Glomerular visceral epithelial cell (primary cell): ENCODE measurements around the gene RCOR3.
"Not testable (repeated sequence)": the region's sequence is repeated elsewhere in the genome, so short reads cannot be mapped to it uniquely, and the experiment has no call there.

Experiments
- DNase-seq: peaks from one replicate; pipeline ENCODE4 v3.0.0-alpha.2; 2016; ENCODE audit errors: extremely low spot score

Gene RCOR3

GRCh38 chr1:211258756-211259637 lies at the start of gene RCOR3:
Gene RCOR3, plus strand, starts transcription at chr1:211259366. Its CDS starts 195 bp downstream, at chr1:211259561.
- peak; percentile 96 for DNase-seq

- DNase-seq, result no peak
Observed at GRCh38 chr1:211210052-211210451, 49.1 kb upstream of the RCOR3 start.

- DNase-seq, result no peak
Observed at GRCh38 chr1:211210965-211211364, 48.2 kb upstream of the RCOR3 start.

- DNase-seq, result no peak
Observed at GRCh38 chr1:211213702-211214101, 45.5 kb upstream of the RCOR3 start.

GRCh38 chr1:211215577-211215976 lies 43.6 kb upstream of the RCOR3 start:
- DNase-seq, result no peak

- DNase-seq, result no peak
Observed at GRCh38 chr1:211217392-211217791, 41.8 kb upstream of the RCOR3 start.

GRCh38 chr1:211222469-211223234 lies 36.5 kb upstream of the RCOR3 start:
- DNase-seq, result not testable (repeated sequence)

GRCh38 chr1:211228573-211229364 lies 30.4 kb upstream of the RCOR3 start:
- not testable (repeated sequence) for DNase-seq

- no peak for DNase-seq
Observed at GRCh38 chr1:211229365-211229759, 29.8 kb upstream of the RCOR3 start.

- no peak for DNase-seq
Observed at GRCh38 chr1:211231873-211232272, 27.3 kb upstream of the RCOR3 start.

GRCh38 chr1:211236633-211237320 lies 22.4 kb upstream of the RCOR3 start:
- no peak for DNase-seq

- no peak for DNase-seq
Observed at GRCh38 chr1:211237579-211237978, 21.6 kb upstream of the RCOR3 start.

- DNase-seq, result not testable (repeated sequence)
Observed at GRCh38 chr1:211240567-211240966, 18.6 kb upstream of the RCOR3 start.

- no peak for DNase-seq
Observed at GRCh38 chr1:211241071-211241470, 18.1 kb upstream of the RCOR3 start.

- not testable (repeated sequence) for DNase-seq
Observed at GRCh38 chr1:211243639-211244038, 15.5 kb upstream of the RCOR3 start.

- not testable (repeated sequence) for DNase-seq
Observed at GRCh38 chr1:211246583-211246982, 12.6 kb upstream of the RCOR3 start.

- no peak for DNase-seq
Observed at GRCh38 chr1:211247921-211248320, 11.2 kb upstream of the RCOR3 start.

- not testable (repeated sequence) for DNase-seq
Observed at GRCh38 chr1:211249611-211250010, 9.6 kb upstream of the RCOR3 start.

GRCh38 chr1:211257826-211258225 lies 1.3 kb upstream of the RCOR3 start:
- DNase-seq, result no peak

- DNase-seq, result peak; percentile 85
Observed at GRCh38 chr1:211258310-211258755, 833 bp upstream of the RCOR3 start.

- DNase-seq, result peak; percentile 79
Observed at GRCh38 chr1:211259638-211260126, 516 bp downstream of the RCOR3 start.
